GM06990 (cell line): ENCODE results near the gene GLS2.

Experiments used
- DNase-seq: peaks from one replicate; pipeline ENCODE4 v3.0.0-alpha.2; 2011; ENCODE audit not compliant: insufficient read length; ENCODE audit errors: extremely low read depth
- H3K27me3 ChIP-seq: replicated peaks from 2 replicates; pipeline ENCODE4 v1.6.0; 2011; ENCODE audit warnings: low read length; ENCODE audit not compliant: control insufficient read depth, insufficient read depth
- H3K36me3 ChIP-seq: 2 replicates; pipeline ENCODE4 v1.5.1; 2011; ENCODE audit warnings: low read length; ENCODE audit not compliant: control insufficient read depth, insufficient read depth
- H3K4me3 ChIP-seq: replicated peaks from 2 replicates; pipeline ENCODE4 v1.5.1; 2011; ENCODE audit warnings: low read depth, mild to moderate bottlenecking, control low read depth, low read length
- TF ChIP-seq, protein P1 (sequence below): IDR thresholded peaks from 2 replicates; pipeline ENCODE4 v1.5.1; 2011; ENCODE audit warnings: low read length, control low read depth, mild to moderate bottlenecking, inconsistent platforms; ENCODE audit not compliant: insufficient read depth, poor library complexity, severe bottlenecking

Gene GLS2

DNA sequence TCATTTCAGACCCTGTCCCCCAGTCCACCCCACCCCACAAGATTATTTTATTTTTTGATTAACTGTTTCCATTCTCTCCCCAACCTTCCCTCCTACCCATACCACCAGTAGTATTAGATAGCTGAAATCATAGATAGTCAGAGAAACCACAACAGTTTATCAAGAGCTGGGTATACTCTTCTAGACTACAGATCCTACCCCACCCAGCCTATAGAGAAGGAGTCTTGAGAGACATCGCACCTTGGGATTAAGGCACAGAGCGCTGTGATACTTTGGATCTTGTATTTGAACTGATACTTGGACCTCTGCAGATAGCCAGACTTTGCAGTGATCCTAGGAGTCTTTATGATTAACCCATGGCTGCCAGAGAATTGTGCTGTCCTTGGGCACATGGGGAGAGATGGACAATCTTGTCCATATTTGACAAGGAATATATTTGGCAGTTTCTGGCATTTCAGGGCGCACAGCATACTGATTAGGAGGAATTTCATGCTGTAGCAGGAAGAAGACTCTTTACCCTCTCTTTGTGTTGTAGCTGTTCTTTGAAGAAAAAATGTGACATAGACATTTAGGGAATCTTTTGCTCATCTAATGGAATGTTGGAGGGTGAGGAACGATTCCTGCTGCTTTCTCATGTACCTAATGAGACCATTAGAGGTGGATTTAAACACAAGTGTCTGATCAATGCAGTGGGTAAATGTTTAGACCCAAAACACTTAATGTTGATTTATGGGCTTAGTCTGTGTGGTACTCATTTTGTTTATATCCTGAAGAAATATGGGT lies 34.6 kb upstream of the GLS2 start:
- TF ChIP-seq, protein P1, sequence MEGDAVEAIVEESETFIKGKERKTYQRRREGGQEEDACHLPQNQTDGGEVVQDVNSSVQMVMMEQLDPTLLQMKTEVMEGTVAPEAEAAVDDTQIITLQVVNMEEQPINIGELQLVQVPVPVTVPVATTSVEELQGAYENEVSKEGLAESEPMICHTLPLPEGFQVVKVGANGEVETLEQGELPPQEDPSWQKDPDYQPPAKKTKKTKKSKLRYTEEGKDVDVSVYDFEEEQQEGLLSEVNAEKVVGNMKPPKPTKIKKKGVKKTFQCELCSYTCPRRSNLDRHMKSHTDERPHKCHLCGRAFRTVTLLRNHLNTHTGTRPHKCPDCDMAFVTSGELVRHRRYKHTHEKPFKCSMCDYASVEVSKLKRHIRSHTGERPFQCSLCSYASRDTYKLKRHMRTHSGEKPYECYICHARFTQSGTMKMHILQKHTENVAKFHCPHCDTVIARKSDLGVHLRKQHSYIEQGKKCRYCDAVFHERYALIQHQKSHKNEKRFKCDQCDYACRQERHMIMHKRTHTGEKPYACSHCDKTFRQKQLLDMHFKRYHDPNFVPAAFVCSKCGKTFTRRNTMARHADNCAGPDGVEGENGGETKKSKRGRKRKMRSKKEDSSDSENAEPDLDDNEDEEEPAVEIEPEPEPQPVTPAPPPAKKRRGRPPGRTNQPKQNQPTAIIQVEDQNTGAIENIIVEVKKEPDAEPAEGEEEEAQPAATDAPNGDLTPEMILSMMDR = no peak
- DNase-seq = no peak
- no peaks in the 10 kb centered on the region for H3K27me3 ChIP-seq
- H3K4me3 ChIP-seq = peak overlapping the region; percentile 55; the same call in 1 of the 2 replicates
- no peaks in the 10 kb centered on the region for H3K36me3 ChIP-seq

DNA sequence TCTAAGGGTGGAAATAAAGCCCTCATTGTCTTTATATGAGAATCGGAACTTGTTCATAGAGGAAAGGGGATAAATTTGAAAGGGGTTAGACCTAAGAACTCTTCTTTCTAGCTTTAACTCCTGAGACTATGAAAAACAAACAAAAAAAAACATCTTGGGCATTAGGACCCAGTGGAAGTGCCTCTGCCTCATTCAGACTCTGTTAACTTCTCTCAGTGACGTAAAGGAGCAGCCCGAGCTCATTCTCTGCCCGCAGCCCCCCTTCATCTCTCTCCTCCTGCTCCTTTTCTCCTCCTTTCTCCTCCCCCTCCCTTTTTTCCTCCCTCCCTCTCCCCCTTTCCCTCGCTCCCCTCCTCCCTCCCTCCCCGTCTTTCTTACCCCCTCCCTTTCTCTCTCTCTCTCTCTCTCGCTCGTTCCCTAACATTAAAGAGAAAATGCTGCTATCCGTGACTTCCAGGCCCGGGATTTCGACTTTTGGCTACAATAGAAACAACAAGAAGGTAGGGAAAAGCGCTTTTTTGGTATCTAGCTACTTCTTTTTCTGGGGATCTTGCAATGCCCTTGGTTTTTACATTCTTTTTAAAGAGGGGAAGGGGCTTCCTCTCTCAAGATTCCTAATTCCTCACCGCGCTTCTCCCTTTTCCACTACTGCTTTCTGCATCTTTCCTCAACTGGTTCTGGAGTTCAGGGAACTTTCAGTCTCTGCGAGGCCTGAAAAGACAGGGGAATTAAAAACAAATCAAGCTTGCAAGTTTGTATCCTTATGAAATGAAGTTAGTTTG lies 33.8 kb upstream of the GLS2 start, which contains the start of gene RBMS2:
Gene RBMS2 (plus strand): TSS at position 231 of the 782 bp plus-strand sequence. CDS start 204 bp downstream, at position 435.
- no peaks in the 10 kb centered on the region for H3K27me3 ChIP-seq
- peak within 1 kb of the TSS; percentile 55 for H3K4me3 ChIP-seq
- peak; percentile 35 for DNase-seq

DNA sequence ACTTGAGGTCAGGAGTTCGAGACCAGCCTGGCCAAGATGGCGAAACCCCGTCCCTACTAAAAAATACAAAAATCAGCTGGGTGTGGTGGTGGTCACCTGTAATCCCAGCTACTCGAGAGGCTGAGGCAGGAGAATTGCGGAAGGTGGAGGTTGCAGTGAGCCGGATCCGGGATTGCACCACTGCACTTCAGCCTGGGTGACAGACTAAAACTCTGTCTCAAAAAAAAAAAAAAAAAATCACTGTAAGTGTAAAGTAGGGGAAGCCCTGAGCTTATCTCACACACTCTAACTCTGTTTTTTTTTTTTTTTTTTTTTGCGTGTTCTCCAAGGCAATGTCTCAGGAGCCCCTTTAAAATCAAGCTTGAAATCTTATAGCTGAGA lies 33.2 kb upstream of the GLS2 start:
- no peaks in the 10 kb centered on the region for H3K27me3 ChIP-seq
- peak overlapping the region; percentile 55 for H3K4me3 ChIP-seq
- DNase-seq = no peak
- TF ChIP-seq, protein P1 = no peak
- no peaks in the 10 kb centered on the region for H3K36me3 ChIP-seq

More for the DNA sequence above, 33.8 kb upstream of the GLS2 start, which contains the start of gene RBMS2:
- no peaks in the 10 kb centered on the region for H3K36me3 ChIP-seq
- TF ChIP-seq, protein P1 = no peak

DNA sequence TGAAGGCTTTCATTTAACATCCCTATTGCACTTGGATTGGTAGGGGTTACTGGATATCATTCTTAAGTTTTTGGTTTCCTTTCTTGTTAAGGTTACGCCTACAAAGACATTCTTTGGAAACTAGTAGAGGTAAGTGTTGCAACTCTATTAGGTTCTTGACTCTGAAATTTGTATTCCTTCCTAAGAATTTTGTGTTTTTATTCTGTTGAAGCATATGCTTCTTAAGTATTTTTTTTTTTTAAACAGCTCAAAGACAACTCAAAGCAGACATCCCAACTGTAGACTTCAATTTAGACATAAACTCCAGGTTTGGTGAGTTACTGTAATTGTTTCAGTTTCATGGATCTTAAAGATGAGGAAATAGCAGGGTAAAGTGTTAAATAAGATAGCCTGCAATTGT lies 32.5 kb upstream of the GLS2 start:
- H3K4me3 ChIP-seq = no peak overlapping the region
- H3K36me3 ChIP-seq = no peaks in the 10 kb centered on the region
- TF ChIP-seq, protein P1 = no peak
- no peaks in the 10 kb centered on the region for H3K27me3 ChIP-seq
- DNase-seq = no peak

DNA sequence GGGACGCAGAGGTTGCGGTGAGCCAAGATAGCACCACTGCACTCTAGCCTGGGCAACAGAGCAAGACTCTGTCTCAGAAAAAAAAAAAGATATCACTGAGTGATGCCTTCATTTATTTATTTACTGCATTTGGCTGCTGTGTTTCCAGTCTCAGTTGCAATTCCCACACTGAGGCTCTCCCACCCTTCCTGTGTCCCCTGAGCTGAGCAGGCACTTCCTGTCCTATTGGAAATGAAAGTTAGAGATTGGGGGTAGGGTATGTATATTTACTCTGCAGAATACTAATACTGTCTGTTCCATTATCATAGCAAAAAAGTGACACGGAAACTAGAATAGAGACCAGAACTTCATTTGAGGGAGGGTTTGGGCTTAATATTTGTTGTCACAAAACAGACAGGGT lies 32.1 kb upstream of the GLS2 start:
- TF ChIP-seq, protein P1 = no peak
- Histone ChIP-seq H3K4me3 (no peak overlapping the region), H3K36me3 (no peaks in the 10 kb centered on the region), H3K27me3 (no peaks in the 10 kb centered on the region)
- DNase-seq = no peak
